ENCODE data around the gene OPTN.
"Not testable (repeated sequence)": the region's sequence is repeated elsewhere in the genome, so short reads cannot be mapped to it uniquely, and the experiment has no call there.

Gene OPTN

GRCh38 chr10:13115832-13116803, 16.2 kb downstream of the OPTN start:
- H3K27ac ChIP-seq, result peak overlapping the region in 7 of 21 experiments; percentile 8 to 62 (median 38)
- H3K4me3 ChIP-seq, result no peak overlapping the region

GRCh38 chr10:13117841-13118783, 18.1 kb downstream of the OPTN start:
- H3K27ac ChIP-seq, result no peak overlapping the region
- no peak overlapping the region for H3K4me3 ChIP-seq

GRCh38 chr10:13118784-13119410, 18.9 kb downstream of the OPTN start:
- Histone ChIP-seq H3K4me3 (no peak overlapping the region), H3K27ac (no peak overlapping the region)

- Histone ChIP-seq H3K27ac (no peak overlapping the region), H3K4me3 (no peak overlapping the region)
Measured at GRCh38 chr10:13120786-13121499, 21.0 kb downstream of the OPTN start.

GRCh38 chr10:13121500-13121854, 21.5 kb downstream of the OPTN start:
- Histone ChIP-seq H3K4me3 (no peak overlapping the region), H3K27ac (no peak overlapping the region)

GRCh38 chr10:13136651-13137050, 36.7 kb downstream of the OPTN start:
- Histone ChIP-seq H3K27ac (no peak overlapping the region), H3K4me3 (no peak overlapping the region)

GRCh38 chr10:13139150-13139549, 39.2 kb downstream of the OPTN start:
- H3K4me3 ChIP-seq, result no peak overlapping the region

GRCh38 chr10:13139676-13140075, 39.7 kb downstream of the OPTN start:
- H3K4me3 ChIP-seq, result no peak overlapping the region
- H3K27ac ChIP-seq, result no peak overlapping the region

More at GRCh38 chr10:13139150-13139549, 39.2 kb downstream of the OPTN start:
- no peak overlapping the region for H3K27ac ChIP-seq

- Histone ChIP-seq H3K27ac (no peak overlapping the region), H3K4me3 (no peak overlapping the region)
Measured at GRCh38 chr10:13140627-13141190, 40.7 kb downstream of the OPTN start.

- no peak overlapping the region for H3K27ac ChIP-seq
Measured at GRCh38 chr10:13143766-13144165, 43.8 kb downstream of the OPTN start.

GRCh38 chr10:13144814-13145213, 44.9 kb downstream of the OPTN start:
- Histone ChIP-seq H3K27ac (no peak overlapping the region), H3K4me3 (no peak overlapping the region)

More at GRCh38 chr10:13143766-13144165, 43.8 kb downstream of the OPTN start:
- H3K4me3 ChIP-seq, result no peak overlapping the region

GRCh38 chr10:13146379-13146778, 46.4 kb downstream of the OPTN start:
- Histone ChIP-seq H3K27ac (no peak overlapping the region), H3K4me3 (no peak overlapping the region)

GRCh38 chr10:13147161-13147560, 47.2 kb downstream of the OPTN start:
- no peak overlapping the region for H3K27ac ChIP-seq
- no peak overlapping the region for H3K4me3 ChIP-seq

GRCh38 chr10:13152296-13152695, 52.3 kb downstream of the OPTN start:
- H3K27ac ChIP-seq, result no peak overlapping the region

GRCh38 chr10:13155860-13156259, 55.9 kb downstream of the OPTN start:
- H3K27ac ChIP-seq, H3K4me3 ChIP-seq: not testable (repeated sequence)

More at GRCh38 chr10:13152296-13152695, 52.3 kb downstream of the OPTN start:
- no peak overlapping the region for H3K4me3 ChIP-seq

GRCh38 chr10:13158401-13158800, 58.4 kb downstream of the OPTN start:
- H3K27ac ChIP-seq, result peak overlapping the region in 6 of 21 experiments; percentile 17 to 67 (median 42)
- peak overlapping the region in 6 of 7 experiments; percentile 18 to 35 (median 27) for H3K4me3 ChIP-seq

GRCh38 chr10:13160934-13161856, 61.2 kb downstream of the OPTN start, which contains the start of gene MCM10:
Gene MCM10 (plus strand): TSS chr10:13161558. CDS start chr10:13164203, 2,645 bp downstream.
- peak within 1 kb of the TSS in 1 of 21 experiments; percentile 13 for H3K27ac ChIP-seq

GRCh38 chr10:13161857-13162271, 61.9 kb downstream of the OPTN start:
- Histone ChIP-seq H3K27ac (no peak overlapping the region), H3K4me3 (peak overlapping the region; percentile 42 to 66 (median 45))

More at GRCh38 chr10:13160934-13161856, 61.2 kb downstream of the OPTN start, which contains the start of gene MCM10:
- H3K4me3 ChIP-seq, result peak within 1 kb of the TSS; percentile 42 to 66 (median 45)
